ENCODE measurements around the gene FKBP11. TPM values are rescaled to one million over a fixed set of nuclear protein-coding genes. Genes with fewer than 3 reads are reported as not detected.

The FKBP11 gene
- 10 to 100 TPM; 56.8 to 63.8 TPM for total RNA-seq

GRCh38 chr12:48925304-48926011 is at the start of gene FKBP11:
TSS of gene FKBP11 (minus strand) at chr12:48925492. CDS start at chr12:48925428, 64 bp downstream.
- Mint-ChIP-seq H3K4me3 (peak within 1 kb of the TSS; percentile 83), H3K27ac (peak within 1 kb of the TSS; percentile 93), H3K9me3 (ENCODE audit: low read depth) (no peaks in the 10 kb centered on the region), H3K27me3 (no peaks in the 10 kb centered on the region), H3K36me3 (ENCODE audit: low read depth) (peaks cover 39% of the 10 kb centered on the region), H3K4me1 (peaks cover 52% of the 10 kb centered on the region)
- DNase-seq (peak; percentile 81), ATAC-seq (peak; percentile 89)
- ChIA-PET POLR2A (interaction anchor here (0.5 to 2.0 kb wide), 10 partner anchors 15 to 442 kb away, joined by 3 to 14 read pairs (median 4); partner anchors contain the start of genes ARF3, DDX23, RND1 and SPATS2), CTCF (interaction anchor here (0.5 to 7.9 kb wide), 16 partner anchors 8 to 429 kb away, joined by 3 to 73 read pairs (median 4); partner anchors contain the start of genes ARF3, DDX23, RND1 and WNT1)
- intact Hi-C loops (cut with DNase I, micrococcal nuclease): loop anchor here (1.0 to 2.0 kb wide), 5 partner anchors 32 to 93 kb away; partner anchors contain the start of genes DDX23 (in 2 of the 2), ARF3 (in 1 of the 2), PRKAG1 (in 1 of the 2) and WNT1 (in 1 of the 2)

DNA sequence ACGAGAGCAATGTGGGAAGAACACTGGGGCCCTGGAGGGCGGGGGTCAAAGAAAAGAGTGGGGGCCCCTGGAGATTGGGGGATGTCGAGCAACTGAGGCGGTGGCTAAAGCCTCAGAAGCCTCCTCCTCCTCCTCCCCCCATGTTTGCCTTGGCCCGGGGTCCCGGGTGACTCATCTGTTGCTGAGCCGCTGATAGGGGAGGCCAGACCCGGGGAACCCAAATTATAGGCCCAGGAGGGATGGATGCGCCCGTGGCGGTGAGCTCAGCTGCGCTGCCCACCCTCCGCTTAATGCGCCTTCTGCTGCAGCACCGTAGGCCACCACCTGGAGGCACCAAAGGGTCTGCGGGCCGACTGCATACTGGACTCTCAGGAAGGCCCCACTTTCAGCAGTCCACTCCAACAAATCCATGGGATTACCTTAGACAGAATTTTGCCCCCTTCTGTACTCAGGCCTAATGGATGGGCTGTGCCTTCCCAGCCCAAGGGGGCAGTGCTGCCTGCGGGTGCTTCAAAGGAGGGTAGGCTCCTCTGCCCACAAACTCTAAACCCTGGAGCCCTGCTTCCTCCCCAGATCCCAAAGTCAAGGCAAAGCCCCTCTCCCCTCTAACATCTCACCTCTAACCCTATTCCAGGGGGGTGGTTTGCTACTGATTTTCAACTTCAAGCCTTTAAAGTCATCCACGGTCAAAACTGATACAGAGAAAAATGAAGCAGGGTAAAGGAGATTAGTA is 48.8 kb upstream of the FKBP11 start:
- Mint-ChIP-seq H3K4me1 (peaks cover 55% of the 10 kb centered on the region), H3K4me3 (no peak overlapping the region), H3K36me3 (ENCODE audit: low read depth) (no peaks in the 10 kb centered on the region), H3K9me3 (ENCODE audit: low read depth) (no peaks in the 10 kb centered on the region), H3K27me3 (peaks cover 68% of the 10 kb centered on the region), H3K27ac (no peak overlapping the region)
- ATAC-seq (no peak), DNase-seq (peak; percentile 70)
- POLR2A ChIA-PET: no interaction called here
- CTCF ChIA-PET: interaction anchor here (0.5 to 4.0 kb wide), 8 partner anchors 14 to 122 kb away, joined by 3 to 22 read pairs (median 3); no protein-coding TSS in a partner anchor
- intact Hi-C loops (cut with DNase I, micrococcal nuclease): loop anchor here (2.0 to 10.0 kb wide), 2 partner anchors 15 to 969 kb away; partner anchors contain the start of gene COL2A1 (in 1 of the 2)

DNA sequence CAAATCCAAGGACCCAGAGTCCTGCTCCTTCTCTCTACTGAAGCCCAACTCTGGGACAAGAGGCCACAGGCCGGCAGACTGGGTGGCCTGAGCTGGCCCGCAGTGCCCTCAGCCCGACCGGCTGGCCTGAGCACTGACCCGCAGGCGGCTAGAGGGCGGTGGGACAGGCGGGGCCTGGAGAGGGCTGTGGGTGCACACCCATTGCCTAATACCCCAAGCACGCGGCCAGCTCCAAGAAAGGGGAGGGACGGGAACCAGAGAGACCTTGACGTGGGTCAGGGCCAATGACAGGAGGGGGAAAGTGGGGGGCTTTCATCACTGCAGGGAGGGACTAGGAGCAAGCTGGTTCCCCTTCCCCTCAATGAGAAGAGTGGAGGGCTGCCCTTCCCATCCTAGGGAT is 48.2 kb upstream of the FKBP11 start:
- intact Hi-C loops (cut with DNase I, micrococcal nuclease): loop anchor here in 1 of 2 experiments (10.0 kb wide), 1 partner anchor 969 kb away; the partner anchor contains the start of gene COL2A1
- Mint-ChIP-seq H3K4me3 (no peak overlapping the region), H3K27ac (no peak overlapping the region), H3K36me3 (ENCODE audit: low read depth) (no peaks in the 10 kb centered on the region), H3K9me3 (ENCODE audit: low read depth) (no peaks in the 10 kb centered on the region), H3K4me1 (peaks cover 55% of the 10 kb centered on the region), H3K27me3 (peaks cover 63% of the 10 kb centered on the region)
- ChIA-PET POLR2A (interaction anchor here (0.6 kb wide), 1 partner anchor 13 kb away, joined by 3 read pairs; no protein-coding TSS in a partner anchor), CTCF (interaction anchor here (0.7 to 4.0 kb wide), 5 partner anchors 14 to 121 kb away, joined by 3 to 22 read pairs (median 4); no protein-coding TSS in a partner anchor)
- DNase-seq: no peak
- ATAC-seq: no peak

- peaks cover 55% of the 10 kb centered on the region for H3K4me1 Mint-ChIP-seq
- POLR2A ChIA-PET: interaction anchor here (0.6 kb wide), 2 partner anchors 13 to 42 kb away, joined by 3 read pairs; no protein-coding TSS in a partner anchor
- CTCF ChIA-PET: interaction anchor here (0.5 to 4.0 kb wide), 7 partner anchors 15 to 269 kb away, joined by 3 to 22 read pairs (median 3); a partner anchor contains a TSS
- DNase-seq: no peak
- no peaks in the 10 kb centered on the region for H3K36me3 Mint-ChIP-seq (ENCODE audit: low read depth)
- intact Hi-C loops (cut with DNase I, micrococcal nuclease): loop anchor here in 1 of 2 experiments (10.0 kb wide), 1 partner anchor 968 kb away; the partner anchor contains the start of gene COL2A1
- no peaks in the 10 kb centered on the region for H3K9me3 Mint-ChIP-seq (ENCODE audit: low read depth)
- H3K27me3 Mint-ChIP-seq: peaks cover 63% of the 10 kb centered on the region
- ATAC-seq: no peak
- H3K27ac Mint-ChIP-seq: no peak overlapping the region
- no peak overlapping the region for H3K4me3 Mint-ChIP-seq
These were observed 47.7 kb upstream of the FKBP11 start for GRCh38 chr12:48972952-48973483.

DNA sequence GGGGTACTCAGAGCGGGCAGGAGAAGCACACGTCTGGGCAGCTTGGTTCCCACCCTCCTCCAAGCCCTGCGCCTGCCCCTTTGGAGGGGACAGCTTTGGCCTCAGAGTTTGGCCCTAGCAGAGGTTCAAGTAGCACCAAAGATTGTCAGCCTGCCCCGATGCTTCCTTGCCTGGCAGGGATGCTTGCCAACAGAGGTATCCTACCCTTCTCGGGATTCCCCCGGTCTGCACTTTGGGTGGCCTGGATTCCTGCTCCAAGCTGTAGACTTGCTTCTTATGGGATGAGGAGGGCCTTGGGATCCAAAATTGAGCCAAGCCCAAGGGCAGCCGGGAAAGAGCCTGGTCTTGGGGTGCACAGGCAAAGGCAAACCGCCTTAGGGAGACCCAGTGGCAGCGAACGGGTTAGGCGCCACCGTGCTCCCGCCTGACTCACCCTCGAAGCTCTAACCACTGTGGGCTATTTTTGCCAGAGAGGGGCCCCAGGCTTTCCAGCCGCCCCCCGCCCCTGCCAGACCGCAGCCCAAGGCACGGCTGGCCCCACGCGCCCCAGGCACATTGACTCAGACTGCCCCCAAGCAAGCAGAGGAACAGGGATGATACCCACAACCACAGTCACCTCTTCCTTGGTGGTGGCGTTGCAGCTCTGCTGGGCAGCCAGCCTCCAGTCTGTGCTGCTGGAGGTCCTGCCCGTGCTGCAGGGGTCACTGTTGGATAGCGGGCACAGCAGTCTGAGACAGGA is 47.1 kb upstream of the FKBP11 start:
- peak; percentile 14 for ATAC-seq
- ChIA-PET POLR2A (interaction anchor here (0.6 kb wide), 1 partner anchor 42 kb away, joined by 3 read pairs; no protein-coding TSS in a partner anchor), CTCF (interaction anchor here (0.5 to 4.0 kb wide), 7 partner anchors 16 to 270 kb away, joined by 3 to 22 read pairs (median 3); a partner anchor contains a TSS)
- Mint-ChIP-seq H3K4me3 (no peak overlapping the region), H3K27me3 (peaks cover 59% of the 10 kb centered on the region), H3K36me3 (ENCODE audit: low read depth) (no peaks in the 10 kb centered on the region), H3K27ac (no peak overlapping the region), H3K4me1 (peaks cover 49% of the 10 kb centered on the region), H3K9me3 (ENCODE audit: low read depth) (no peaks in the 10 kb centered on the region)
- intact Hi-C loops (cut with DNase I, micrococcal nuclease): loop anchor here in 1 of 2 experiments (10.0 kb wide), 1 partner anchor 968 kb away; the partner anchor contains the start of gene COL2A1
- DNase-seq: peak; percentile 60

DNA sequence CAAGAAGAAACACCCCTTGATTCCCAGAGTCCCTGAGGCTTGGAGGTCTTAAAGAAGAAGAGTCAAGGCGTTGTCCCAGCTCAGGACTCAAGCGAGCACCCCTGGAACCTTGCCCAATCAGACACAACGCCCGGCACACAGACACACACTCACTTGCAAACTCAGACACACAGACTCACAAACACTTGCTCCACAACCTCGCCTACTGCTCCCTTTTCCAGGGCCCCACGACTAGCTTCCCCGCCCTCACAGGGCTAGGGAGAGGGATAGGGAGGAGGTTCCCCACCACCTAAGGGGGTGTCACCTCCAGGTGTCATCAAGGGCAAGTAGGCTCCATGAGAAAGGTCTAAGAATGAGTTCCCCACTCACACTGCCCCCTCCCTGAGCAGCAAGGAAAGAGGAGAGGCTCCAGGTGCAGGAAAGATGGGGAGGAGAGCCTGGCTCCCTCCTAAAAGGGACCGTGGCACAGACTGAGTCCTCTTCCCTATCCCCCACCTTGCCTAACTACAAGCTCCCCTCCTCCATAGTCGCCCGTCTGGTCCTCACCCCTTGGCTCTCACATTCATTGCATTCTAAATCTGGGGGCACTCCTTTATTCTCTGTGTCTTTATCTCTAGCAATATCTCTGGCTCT is 45.5 kb upstream of the FKBP11 start:
- H3K27me3 Mint-ChIP-seq: peaks cover 48% of the 10 kb centered on the region
- ATAC-seq (no peak), DNase-seq (no peak)
- intact Hi-C loops (cut with DNase I, micrococcal nuclease): loop anchor here in 1 of 2 experiments (10.0 kb wide), 1 partner anchor 966 kb away; the partner anchor contains the start of gene COL2A1
- no peaks in the 10 kb centered on the region for H3K9me3 Mint-ChIP-seq (ENCODE audit: low read depth)
- peak overlapping the region; percentile 11 for H3K4me3 Mint-ChIP-seq
- H3K4me1 Mint-ChIP-seq: peaks cover 40% of the 10 kb centered on the region
- H3K27ac Mint-ChIP-seq: no peak overlapping the region
- CTCF ChIA-PET: interaction anchor here (0.6 to 4.0 kb wide), 4 partner anchors 17 to 166 kb away, joined by 3 to 22 read pairs (median 5); partner anchors contain the start of gene DDN
- H3K36me3 Mint-ChIP-seq (ENCODE audit: low read depth): no peaks in the 10 kb centered on the region
- POLR2A ChIA-PET: no interaction called here

GRCh38 chr12:48969833-48970701 is 44.8 kb upstream of the FKBP11 start:
- Mint-ChIP-seq H3K4me1 (peaks cover 40% of the 10 kb centered on the region), H3K4me3 (no peak overlapping the region), H3K36me3 (ENCODE audit: low read depth) (no peaks in the 10 kb centered on the region), H3K9me3 (ENCODE audit: low read depth) (no peaks in the 10 kb centered on the region), H3K27ac (no peak overlapping the region), H3K27me3 (peaks cover 44% of the 10 kb centered on the region)
- intact Hi-C loops (cut with DNase I, micrococcal nuclease): loop anchor here in 1 of 2 experiments (10.0 kb wide), 1 partner anchor 965 kb away; the partner anchor contains the start of gene COL2A1
- CTCF ChIA-PET: interaction anchor here (0.7 to 3.8 kb wide), 9 partner anchors 8 to 117 kb away, joined by 3 to 26 read pairs (median 7); partner anchors contain the start of genes DDN and WNT1
- peak; percentile 58 for DNase-seq
- ATAC-seq: peak; percentile 25
- POLR2A ChIA-PET: no interaction called here

- Mint-ChIP-seq H3K4me3 (peak overlapping the region; percentile 8), H3K27me3 (peaks cover 38% of the 10 kb centered on the region), H3K9me3 (ENCODE audit: low read depth) (no peaks in the 10 kb centered on the region), H3K27ac (no peak overlapping the region), H3K36me3 (ENCODE audit: low read depth) (no peaks in the 10 kb centered on the region), H3K4me1 (peaks cover 40% of the 10 kb centered on the region)
- ATAC-seq: no peak
- ChIA-PET CTCF (interaction anchor here (0.7 to 3.8 kb wide), 11 partner anchors 9 to 287 kb away, joined by 3 to 26 read pairs (median 5); partner anchors contain the start of genes ARF3, KANSL2 and WNT1), POLR2A (no interaction called here)
- intact Hi-C loops (cut with DNase I, micrococcal nuclease): no loop called here
- no peak for DNase-seq
These were observed 44.0 kb upstream of the FKBP11 start for GRCh38 chr12:48969160-48969771.

- ChIA-PET POLR2A (interaction anchor here (0.6 kb wide), 1 partner anchor 1833 kb away, joined by 3 read pairs; no protein-coding TSS in a partner anchor), CTCF (interaction anchor here (0.6 to 3.8 kb wide), 12 partner anchors 10 to 287 kb away, joined by 3 to 26 read pairs (median 5); partner anchors contain the start of genes ARF3, KANSL2 and WNT1)
- peaks cover 33% of the 10 kb centered on the region for H3K27me3 Mint-ChIP-seq
- ATAC-seq: no peak
- no peak overlapping the region for H3K4me3 Mint-ChIP-seq
- no peaks in the 10 kb centered on the region for H3K9me3 Mint-ChIP-seq (ENCODE audit: low read depth)
- H3K4me1 Mint-ChIP-seq: peaks cover 40% of the 10 kb centered on the region
- H3K27ac Mint-ChIP-seq: no peak overlapping the region
- no peak for DNase-seq
- H3K36me3 Mint-ChIP-seq (ENCODE audit: low read depth): no peaks in the 10 kb centered on the region
- intact Hi-C loops (cut with DNase I, micrococcal nuclease): no loop called here
These were observed 43.2 kb upstream of the FKBP11 start for GRCh38 chr12:48968467-48968866.
